Measurements from ENCODE around the gene ITSN2. TPM values are rescaled to one million over a fixed set of nuclear protein-coding genes. Genes with fewer than 3 reads are reported as not detected.
A peak's percentile ranks its signal among the peaks of the same experiment; 100 is the strongest.
"Not testable (repeated sequence)": the region's sequence is repeated elsewhere in the genome, so short reads cannot be mapped to it uniquely, and the experiment has no call there.

The ITSN2 gene
- total RNA-seq, 4 donors from 2014 or later, result 58.1 to 68.4 (median 65.8) TPM

- peak; percentile 52 to 91 for DNase-seq (ENCODE audit: low spot score in 2 of 2)
- WGBS, 2 donors, result 6 to 11% methylated on average over 29 to 46 of the region's 46 CpGs
- TF ChIP-seq CTCF (IDR thresholded peaks at IDR 0.05) (no peak), POLR2A (IDR thresholded peaks at IDR 0.05) (no peak)
- peak overlapping the region; percentile 89 for H3K4me3 ChIP-seq (ENCODE audit: low read depth, poor library complexity, severe bottlenecking)
- intact Hi-C loops (cut with DNase I; ENCODE audit: low total_unique reads), result no loop called here
These were observed 947 bp downstream of the ITSN2 start for GRCh38 chr2:24359129-24360049.

- H3K4me3 ChIP-seq (ENCODE audit: low read depth, poor library complexity, severe bottlenecking); intact Hi-C loops (cut with DNase I; ENCODE audit: low total_unique reads); DNase-seq (ENCODE audit: low spot score in 2 of 2): not testable (repeated sequence)
- WGBS, 2 donors, result 93 to 95% methylated on average over 12 of the region's 12 CpGs
These were observed 2.6 kb downstream of the ITSN2 start for GRCh38 chr2:24357767-24358166.

GRCh38 chr2:24357115-24357514, 3.2 kb downstream of the ITSN2 start:
- WGBS, 2 donors, result 91 to 94% methylated on average over 4 of the region's 4 CpGs
- DNase-seq (ENCODE audit: low spot score in 2 of 2); H3K4me3 ChIP-seq (ENCODE audit: low read depth, poor library complexity, severe bottlenecking); intact Hi-C loops (cut with DNase I; ENCODE audit: low total_unique reads): not testable (repeated sequence)

GRCh38 chr2:24354957-24355356, 5.4 kb downstream of the ITSN2 start:
- intact Hi-C loops (cut with DNase I; ENCODE audit: low total_unique reads), result no loop called here
- H3K4me3 ChIP-seq (ENCODE audit: low read depth, poor library complexity, severe bottlenecking), result no peak overlapping the region
- 90 to 96% methylated on average over 1 of the region's 1 CpG for WGBS, 2 donors
- no peak for DNase-seq (ENCODE audit: low spot score in 2 of 2)
- TF ChIP-seq POLR2A (IDR thresholded peaks at IDR 0.05), result no peak
- no peak for TF ChIP-seq CTCF (IDR thresholded peaks at IDR 0.05)

GRCh38 chr2:24354395-24354794, 5.9 kb downstream of the ITSN2 start:
- no peak for DNase-seq (ENCODE audit: low spot score in 2 of 2)
- no peak for TF ChIP-seq POLR2A (IDR thresholded peaks at IDR 0.05)
- TF ChIP-seq CTCF (IDR thresholded peaks at IDR 0.05), result no peak
- WGBS, 2 donors, result 75 to 80% methylated on average over 3 of the region's 3 CpGs
- no peak overlapping the region for H3K4me3 ChIP-seq (ENCODE audit: low read depth, poor library complexity, severe bottlenecking)
- intact Hi-C loops (cut with DNase I; ENCODE audit: low total_unique reads), result no loop called here

GRCh38 chr2:24353973-24354372, 6.4 kb downstream of the ITSN2 start:
- 82 to 87% methylated on average over 1 of the region's 1 CpG for WGBS, 2 donors
- TF ChIP-seq CTCF (IDR thresholded peaks at IDR 0.05) (no peak), POLR2A (IDR thresholded peaks at IDR 0.05) (no peak)
- H3K4me3 ChIP-seq (ENCODE audit: low read depth, poor library complexity, severe bottlenecking), result no peak overlapping the region
- DNase-seq (ENCODE audit: low spot score in 2 of 2), result no peak
- intact Hi-C loops (cut with DNase I; ENCODE audit: low total_unique reads), result no loop called here

GRCh38 chr2:24353364-24353763, 7.0 kb downstream of the ITSN2 start:
- TF ChIP-seq POLR2A (IDR thresholded peaks at IDR 0.05), result no peak
- TF ChIP-seq CTCF (IDR thresholded peaks at IDR 0.05), result no peak
- 82 to 96% methylated on average over 5 of the region's 5 CpGs for WGBS, 2 donors
- H3K4me3 ChIP-seq (ENCODE audit: low read depth, poor library complexity, severe bottlenecking), result no peak overlapping the region
- intact Hi-C loops (cut with DNase I; ENCODE audit: low total_unique reads), result no loop called here
- DNase-seq (ENCODE audit: low spot score in 2 of 2), result no peak

Data from lower leg skin (tissue), 4 donors.